NCI-H146 treated with DMSO at 0.1 percent for 48 hours (cell line): ENCODE results near the gene ATP4A.

Source experiments
- DNase-seq: peaks from one replicate; lab custom pipeline; 2025; ENCODE audit not compliant: unreplicated experiment; lab: John Stamatoyannopoulos, UW

ATP4A gene

DNA sequence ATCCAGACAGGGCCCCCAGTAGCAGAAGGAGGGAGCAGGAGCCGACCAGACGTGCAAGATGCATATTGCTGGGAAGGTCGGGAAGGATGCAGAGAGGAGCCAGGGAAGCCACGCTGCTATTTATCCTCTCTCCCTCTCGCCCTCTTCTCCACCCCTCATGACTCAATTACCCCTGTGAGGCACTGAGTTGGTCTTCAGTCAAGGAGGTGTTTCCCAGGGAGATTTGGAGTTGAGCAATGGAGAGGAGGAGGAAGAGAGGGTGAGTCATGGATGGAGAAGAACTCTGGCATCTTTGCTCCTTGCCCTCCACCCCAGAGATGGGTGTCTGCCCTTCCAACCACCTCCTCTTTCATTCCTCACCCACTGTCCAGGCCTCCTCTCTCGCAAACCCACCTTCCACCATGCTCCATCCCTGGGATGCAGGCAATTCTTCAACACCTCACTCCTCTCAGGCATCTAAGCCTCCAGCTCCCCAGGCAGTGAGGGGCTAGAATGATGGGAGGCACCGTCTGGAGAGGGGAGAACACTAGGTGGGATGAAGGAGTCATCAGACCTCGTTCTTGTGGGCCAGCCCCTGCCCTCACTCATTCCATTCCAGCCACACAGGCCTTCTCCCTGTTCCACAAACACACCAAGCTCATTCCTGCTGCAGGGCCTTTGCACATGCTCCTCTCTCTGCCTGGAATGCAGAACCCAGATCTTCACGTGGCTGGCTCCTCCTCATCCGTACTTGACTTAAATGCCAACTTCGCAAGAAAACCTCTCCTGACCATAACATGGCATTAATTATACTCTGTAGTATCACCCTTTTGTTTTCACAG is 35.0 kb downstream of the ATP4A start, which contains the start of gene SBSN:
Gene SBSN, minus strand, starts transcription at position 94 of the 821 bp plus-strand sequence. Its CDS starts 30 bp downstream, at position 64.
- no peak for DNase-seq

DNA sequence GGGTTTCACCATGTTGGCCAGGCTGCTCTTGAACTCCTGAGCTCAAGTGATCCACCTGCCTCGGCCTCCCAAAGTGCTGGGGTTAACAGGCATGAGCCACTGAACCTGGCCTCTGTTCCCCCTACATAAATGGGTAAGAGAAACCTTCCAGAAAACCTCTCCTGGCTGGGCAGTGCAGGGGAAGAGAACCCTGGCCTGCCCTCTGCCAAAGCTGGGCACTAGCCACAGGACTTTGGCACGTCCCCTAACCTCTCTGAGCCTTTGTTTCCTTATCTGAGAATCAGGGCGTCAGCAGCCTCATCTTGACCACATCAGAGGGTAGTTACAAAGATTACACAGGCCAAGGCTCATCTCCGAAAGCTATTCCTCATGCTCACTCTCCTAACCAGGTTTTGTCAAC is 37.6 kb downstream of the ATP4A start:
- DNase-seq: no peak

DNA sequence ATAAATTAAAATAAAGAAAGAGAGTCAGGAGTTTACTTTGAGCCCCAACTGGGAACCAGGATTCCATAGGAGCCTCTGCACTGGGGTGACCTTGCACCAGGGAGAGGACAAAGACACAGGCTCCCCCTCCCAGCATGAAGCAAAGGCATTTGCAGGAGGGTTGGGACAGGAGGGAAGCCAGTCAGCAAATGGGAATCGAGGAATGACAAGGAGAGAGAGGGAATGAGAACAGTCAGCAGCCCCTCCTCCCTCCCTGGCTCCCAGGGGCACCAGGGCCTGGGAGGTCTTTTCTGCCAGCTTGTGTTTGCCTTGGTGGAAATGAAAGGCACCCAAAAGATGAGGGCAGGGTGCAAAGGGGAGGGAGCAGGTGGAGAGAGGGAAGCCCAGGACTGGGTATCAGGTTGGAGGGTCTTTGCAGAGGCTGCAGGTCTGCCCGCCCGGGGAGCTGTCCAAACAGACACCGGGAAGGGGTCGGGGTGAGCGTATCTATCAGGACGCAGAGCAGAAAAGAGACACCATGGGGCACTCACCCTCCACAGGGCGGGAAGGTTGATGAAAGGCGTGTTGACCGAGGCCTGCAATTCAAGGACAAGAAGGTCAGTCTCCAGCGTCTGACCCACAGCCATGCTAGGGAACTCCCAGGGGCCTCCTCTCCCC is 39.1 kb downstream of the ATP4A start:
- no peak for DNase-seq

DNA sequence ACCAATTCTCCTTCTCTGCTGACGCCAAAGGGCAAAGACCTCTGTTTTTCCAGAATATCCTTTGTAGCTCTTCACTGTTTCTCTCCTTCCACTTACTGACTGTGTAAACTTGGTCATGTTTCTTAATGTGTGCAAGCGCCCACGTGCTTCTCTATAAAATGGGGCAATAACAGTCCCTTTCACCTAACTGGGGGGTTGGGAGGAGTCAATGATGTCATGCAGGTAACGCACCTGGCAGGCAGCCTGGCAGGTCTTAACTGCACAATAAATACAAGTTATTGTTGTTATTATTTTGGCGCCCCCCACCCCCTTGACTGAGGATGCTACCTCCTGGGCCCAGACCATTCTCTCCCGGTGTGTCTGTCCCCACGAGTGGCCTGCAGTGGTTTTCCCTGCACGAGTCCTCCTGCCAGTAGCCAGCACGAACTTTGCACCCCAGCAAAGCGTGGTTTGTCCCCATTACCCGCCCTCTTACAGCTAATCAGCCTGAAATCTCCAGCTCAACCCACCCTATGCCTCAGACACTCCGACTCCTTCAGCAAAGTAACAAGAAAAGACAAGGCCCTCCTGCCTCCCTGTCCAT is 40.6 kb downstream of the ATP4A start:
- DNase-seq: no peak

DNA sequence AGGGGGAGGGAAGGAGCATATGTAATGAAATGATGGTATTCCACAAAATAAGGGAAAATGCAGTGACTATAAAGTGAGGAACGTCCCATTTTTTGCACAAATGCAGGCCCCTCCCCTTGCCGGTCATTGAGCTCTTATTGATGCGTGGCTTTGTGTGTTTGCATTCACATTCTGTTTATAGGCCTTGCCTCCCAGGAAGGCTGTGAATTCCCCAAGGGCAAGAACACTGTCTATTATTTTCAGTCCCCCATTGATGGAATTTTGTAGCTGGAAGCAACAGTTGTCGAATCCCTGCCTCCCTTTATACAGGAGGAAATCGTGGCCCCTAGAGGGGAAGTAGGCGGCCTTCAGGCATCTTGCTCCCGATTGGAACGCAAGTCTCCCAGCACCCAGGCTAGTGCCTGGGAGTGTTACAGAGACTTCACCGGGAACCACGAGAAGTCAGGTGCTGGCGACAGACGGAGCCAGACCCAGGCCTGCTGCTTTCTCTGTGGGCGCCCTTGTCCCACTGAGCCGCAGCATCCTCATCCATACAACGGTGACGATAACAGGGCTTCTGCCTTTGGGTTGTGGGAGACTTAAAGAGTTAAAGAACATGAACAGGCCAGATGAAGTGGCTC is 42.2 kb downstream of the ATP4A start:
- no peak for DNase-seq

DNA sequence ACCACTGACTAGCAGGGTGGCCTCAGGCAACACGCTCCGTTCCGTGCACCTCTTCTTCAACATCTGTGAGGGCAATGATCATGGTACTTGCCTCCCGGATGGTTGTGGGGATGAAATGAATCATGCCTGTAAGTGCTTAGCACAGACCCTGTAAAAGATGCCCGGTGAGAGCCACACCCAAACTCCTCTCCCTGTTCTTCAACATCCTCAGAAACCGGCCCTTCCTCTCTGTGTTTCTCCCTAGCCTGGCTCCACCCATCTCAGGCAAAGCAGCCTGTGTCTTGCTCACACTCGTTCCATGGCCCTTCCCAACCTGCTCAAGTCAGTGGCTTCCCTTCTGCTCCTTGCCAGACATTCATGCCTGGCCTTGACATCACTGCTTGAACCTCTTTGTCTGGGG is 44.2 kb downstream of the ATP4A start:
- DNase-seq: no peak

DNA sequence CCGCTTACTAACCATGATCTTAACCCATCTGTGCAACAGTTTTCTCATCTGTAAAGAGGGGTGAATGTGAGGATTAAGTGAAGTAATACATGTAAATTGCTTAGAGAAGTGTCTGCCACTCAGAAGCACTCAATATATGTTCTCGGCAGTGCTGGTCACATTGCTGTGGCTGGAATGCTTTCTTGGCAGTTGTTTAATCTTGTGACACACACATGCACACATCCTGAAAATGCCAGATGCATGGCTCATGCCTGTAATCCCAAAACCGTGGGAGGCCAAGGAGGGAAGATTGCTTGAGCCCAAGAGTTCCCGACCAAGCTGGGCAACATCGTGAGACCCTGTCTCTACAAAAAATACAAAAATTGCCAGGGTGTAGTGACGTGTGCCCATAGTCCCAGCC is 45.1 kb downstream of the ATP4A start:
- DNase-seq: no peak

DNA sequence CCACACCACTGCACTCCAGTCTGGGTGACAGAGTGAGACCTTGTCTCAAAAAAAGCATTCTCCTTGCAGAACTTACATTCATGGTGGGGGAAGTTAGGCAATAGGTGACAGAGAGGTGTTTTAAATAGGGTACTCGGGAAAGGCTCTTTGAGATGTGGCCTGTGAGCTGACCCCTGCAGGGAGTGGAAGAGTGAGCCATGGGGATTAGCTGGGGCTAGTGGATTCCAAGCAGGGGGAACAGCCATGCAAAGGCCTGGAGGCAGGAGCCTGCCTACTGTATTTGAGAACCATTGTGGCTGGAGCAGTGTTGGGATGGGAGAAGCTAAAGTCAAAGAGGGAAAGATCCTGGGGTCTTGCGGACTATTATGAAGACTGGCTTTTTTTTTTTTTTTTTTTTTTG is 46.1 kb downstream of the ATP4A start:
- no peak for DNase-seq

DNA sequence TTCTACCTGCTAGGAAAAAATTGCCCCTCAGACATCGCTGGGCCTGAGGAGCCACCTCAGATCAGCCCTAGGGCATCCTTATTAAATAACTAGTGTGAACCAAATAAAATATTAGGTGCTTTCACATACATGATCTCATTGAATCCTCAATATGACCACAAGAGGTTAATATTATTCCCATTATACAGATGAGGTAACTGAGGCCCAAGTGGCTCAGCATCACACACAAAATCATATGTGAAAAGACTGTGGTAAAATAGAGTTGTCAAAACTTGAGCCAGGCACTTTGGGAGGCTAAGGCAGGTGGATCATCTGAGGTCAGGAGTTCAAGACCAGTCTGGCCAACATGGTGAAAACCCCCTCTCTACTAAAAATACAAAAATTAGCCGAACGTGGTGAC is 47.1 kb downstream of the ATP4A start:
- DNase-seq: no peak

DNA sequence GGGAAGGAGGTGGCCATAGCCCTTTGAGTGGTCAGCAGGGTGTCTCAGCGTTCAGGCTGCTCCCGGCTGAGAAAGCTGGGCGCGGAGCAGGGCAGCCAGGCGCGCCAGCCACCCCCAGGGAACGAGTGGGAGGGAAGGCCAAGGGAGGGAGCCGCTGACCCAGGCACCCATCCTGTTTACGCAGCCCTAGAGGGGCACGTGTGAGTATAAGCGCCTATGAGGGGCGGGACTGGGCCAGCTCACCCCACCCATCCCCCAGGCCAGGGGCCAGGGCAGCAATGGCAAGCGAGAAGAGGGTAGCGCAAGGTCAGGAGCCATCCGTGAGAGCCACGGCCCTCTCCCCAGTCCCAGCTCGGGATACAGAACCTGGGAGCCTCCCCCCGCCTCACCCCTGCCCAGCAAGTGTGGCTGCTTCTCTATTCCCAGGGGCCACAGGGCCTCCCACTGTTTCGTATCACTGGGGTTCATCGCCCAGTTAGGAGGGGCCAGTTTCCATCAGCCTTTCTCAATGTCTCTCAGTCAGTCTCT is 49.1 kb downstream of the ATP4A start:
- no peak for DNase-seq

DNA sequence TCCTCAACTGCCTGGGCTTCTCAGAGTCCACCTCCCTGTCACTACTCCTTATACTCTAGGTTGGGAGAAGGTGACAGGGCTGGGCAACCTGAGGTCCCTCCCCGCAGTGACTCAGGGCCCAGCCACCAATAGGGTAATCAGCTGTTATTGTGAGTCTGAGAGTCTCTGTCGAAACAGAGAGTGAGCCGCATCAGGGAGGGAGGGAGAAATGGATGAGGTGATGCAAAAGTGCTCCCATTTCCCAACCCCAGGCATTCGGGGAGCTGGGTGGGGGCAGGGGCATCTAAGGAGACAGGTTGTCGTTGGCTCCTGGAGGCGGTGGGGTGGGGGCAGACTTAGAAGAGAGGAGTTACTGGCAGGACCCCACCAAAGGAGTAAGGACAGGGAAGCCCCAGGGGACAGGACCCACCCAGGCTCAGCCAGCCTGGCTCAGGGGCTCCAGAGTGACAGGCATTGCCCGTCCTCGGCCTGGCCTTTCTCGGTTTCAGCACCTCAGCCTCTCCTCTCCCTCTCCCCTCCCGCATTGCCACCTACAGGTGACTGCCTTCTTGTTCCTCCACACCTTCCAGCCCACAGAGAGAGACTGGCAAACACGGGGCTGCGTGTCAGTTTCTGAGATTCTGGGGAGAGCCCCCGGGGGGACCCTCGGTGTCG is 49.7 kb downstream of the ATP4A start, which contains the start of gene DMKN:
Gene DMKN, minus strand, starts transcription at position 22 of the 654 bp plus-strand sequence. CDS start 174 bp downstream, outside the sequence.
- no peak for DNase-seq

DNA sequence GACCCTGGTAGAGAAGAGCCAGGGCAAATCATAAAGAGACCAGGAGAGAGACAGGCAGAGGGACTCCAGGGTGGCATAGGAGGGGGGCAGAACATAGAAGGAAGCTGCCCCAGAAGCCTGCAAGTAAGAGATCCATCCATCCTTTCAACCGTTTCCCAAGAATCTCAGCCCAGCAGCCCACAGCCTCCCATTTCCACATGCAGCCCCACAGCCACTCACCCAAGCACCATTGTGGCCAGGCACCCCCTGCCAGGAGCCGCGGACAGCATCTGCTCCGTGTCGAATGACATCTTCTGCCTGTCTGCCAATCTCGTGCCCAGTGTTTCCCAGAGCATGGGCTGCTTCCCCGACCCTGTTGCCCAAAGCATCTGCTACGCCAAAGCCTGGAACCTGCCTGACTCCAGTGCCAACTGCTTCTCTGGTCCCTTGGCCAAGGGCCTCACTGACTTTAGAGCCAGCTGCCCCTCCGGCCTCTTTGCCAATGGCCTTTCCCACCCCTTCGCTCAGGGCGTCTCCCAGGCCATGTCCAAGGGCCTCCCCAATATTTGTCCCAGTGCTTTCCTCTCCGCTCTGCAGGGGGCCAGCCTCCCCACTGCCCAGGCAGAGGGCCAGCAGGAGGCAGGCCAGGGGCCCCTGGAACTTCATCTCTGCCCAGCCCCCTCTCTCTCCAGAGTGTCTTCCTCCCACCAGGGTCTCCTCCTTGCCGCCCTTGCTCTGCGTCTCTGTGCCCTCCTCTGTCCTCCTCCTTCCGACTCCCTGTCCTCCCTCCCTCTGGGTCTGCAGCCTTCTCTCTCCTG is 50.4 kb downstream of the ATP4A start:
- DNase-seq: no peak

DNA sequence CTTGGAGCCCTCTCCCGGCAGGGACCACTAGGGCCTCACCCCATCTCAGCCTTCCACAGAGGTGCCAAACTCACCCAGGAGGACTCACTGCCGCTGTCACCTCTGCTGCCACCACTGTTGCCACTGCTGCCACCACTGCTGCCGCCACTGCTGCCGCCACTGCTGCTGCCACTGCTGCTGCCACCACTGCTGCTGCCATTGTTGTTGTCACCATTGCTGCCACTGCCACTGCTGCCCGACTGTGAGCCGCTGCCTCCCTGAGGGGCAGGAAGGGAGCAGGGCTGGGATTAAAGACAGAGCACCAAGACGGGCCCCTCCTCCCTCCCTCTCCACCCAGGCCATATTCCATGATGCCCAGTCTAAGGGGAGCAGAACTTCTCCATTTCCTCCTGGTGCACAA is 52.1 kb downstream of the ATP4A start:
- DNase-seq: no peak

DNA sequence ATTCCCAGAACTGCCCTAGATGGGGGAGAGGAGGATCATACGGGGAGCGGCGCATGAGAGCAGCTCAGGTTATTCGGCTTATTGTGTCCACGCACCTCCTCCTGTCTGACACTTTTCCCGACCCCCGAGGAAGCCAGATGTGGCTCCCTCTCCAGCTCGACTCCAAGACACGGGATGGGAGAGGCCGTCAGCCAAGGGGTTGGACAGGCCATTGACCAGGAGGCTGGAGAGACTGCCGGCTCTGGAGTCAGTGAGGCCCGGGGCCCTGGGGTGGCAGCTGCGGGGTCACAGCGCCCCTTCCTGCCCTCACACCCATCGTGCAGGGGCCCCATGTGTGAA is 52.9 kb downstream of the ATP4A start:
- no peak for DNase-seq

DNA sequence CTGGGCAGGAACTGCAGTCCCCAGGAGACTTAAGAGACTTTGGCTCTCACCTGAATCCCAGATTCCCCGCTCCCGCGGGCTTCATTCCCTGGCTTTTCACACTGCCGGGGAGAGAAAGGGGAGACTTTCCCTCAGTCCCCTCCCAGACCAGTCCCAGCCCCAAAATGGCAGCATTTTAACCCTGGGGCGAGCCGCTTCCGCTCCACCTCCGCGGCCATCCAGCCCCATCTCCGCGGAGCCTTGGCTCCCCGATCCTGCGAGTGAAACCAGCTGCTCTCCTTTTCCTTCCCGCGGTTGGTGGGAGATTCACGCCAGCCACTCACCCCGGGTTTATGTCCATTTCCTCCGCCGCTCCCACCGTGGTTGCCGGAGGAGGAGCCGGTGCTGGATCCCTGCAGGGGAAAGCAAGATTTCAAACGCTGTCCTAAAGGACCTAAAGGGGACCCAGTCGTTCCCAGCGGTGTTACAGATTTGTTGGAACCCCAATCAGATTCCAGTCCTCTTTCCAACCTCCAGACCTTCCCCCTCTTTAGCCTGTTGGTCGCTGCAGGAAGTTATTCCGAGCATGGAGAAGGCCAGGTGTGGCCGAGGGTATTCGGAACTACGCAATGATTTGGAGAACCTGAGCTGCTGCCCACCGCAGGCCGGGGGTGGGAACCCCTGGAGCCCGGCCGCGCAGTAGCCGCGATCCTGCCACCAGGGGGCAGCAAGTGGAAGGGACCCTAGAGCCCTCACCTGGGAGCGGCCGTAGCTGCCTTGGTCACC is 53.4 kb downstream of the ATP4A start:
- DNase-seq: peak; percentile 51

DNA sequence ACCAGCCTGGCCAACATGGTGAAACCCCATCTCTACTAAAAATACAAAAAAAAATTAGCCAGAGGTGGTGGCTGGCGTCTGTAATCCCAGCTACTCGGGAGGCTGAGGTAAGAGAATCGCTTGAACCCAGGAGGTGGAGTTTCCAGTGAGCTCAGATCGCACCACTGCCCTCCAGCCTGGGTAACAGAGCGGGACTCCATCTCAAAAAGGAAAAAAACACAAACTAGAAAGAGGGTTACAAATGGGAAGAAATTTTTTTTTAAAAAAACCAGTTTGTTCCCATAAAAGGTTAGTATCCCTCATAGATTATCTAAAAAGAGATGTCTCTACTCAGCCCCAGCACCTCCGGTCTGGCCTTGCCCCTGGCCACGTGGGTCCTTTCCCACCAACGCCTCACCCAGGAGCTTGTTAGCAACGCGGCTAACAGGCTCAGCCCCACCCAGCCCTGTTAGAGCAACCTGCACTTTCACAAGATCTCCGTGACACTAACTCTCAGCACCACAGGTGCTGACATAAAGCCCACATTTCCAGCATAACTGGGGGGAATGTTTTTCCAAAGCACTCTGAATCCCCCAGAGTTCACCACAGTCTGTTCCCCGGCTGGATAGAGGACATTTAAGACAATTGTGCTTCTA is 54.3 kb downstream of the ATP4A start:
- no peak for DNase-seq

DNA sequence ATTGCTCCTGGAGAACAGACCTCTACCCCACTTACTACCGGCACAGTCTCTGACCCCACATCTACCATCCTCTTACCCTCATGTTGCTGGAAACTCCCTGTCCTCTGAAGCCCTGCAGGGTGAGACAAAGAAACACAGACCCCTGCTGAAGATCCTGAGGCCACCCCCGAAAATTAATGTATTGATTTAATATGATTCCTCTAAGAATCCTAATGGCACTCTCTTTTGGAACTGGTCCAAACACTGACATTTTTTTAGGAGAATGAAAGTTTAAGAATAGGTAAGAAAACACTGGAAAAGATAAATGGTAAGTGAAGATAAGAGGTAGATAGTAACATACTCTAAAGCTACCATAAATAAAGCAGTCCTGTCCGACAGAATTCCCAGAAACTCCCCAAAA is 55.3 kb downstream of the ATP4A start:
- no peak for DNase-seq

DNA sequence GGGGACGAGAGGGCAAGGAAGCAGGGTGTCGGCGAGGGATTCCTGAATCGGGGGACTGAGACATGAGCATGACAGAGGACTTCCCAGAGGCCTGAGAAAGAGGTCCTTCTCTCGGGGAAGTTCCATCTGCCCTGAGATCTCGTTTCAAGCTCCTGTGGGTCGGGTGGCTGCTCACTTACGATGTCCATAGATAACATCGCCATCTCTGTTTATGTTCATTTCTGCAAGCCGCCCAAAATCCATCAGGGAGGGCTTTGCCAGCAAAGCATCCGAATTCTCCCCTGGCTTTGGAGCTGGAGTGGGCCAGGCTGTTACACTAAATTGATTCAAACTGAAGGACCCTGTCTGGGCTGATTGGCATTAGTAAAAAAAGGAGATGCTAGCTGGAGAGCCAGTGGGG is 55.9 kb downstream of the ATP4A start:
- no peak for DNase-seq

DNA sequence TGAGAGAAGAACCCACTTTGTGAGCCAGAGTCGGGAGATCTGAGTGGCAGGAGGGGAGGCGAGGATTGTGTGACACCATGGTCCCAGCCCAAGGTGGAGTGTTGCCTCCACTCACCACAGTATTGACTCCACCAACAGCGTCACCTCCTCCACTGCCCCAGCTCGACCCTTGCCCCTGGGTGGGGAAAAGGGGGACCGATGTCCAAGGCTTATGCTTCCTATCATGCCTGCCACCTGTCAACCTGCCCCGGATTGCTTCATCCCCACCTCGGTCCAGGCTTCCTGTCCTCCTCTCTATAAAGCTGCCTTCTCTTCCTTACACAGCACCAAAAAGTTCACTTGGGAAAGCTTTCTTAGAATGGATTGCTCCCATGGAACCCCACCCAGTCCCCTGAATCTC is 57.4 kb downstream of the ATP4A start:
- no peak for DNase-seq
